Daoy (cell line): ENCODE results near the gene PDE4D. TPM values are rescaled to one million over a fixed set of nuclear protein-coding genes. Genes with fewer than 3 reads are reported as not detected.
"Not testable (repeated sequence)": the region's sequence is repeated elsewhere in the genome, so short reads cannot be mapped to it uniquely, and the experiment has no call there.

Experiments
- DNase-seq: peaks from one replicate; pipeline ENCODE4 v3.0.0-alpha.2; 2015; ENCODE audit warnings: low read depth
- total RNA-seq: library from RNA; depleted of rRNA; stranded (reverse); fragments of >200 nt; shearing (Covaris generic); gene quantifications from 2 replicates; pipeline ENCODE4 v1.2.3, GENCODE V29; 2014

Gene PDE4D
- total RNA-seq, 1 experiment from 2014 or later, result 23.1 TPM

GRCh38 chr5:58972301-58972700, 921.2 kb downstream of the PDE4D start:
- DNase-seq, result peak; percentile 26

GRCh38 chr5:58970766-58971165, 922.8 kb downstream of the PDE4D start:
- no peak for DNase-seq

GRCh38 chr5:58969795-58970194, 923.7 kb downstream of the PDE4D start:
- no peak for DNase-seq

- DNase-seq, result no peak
Observed at GRCh38 chr5:58969253-58969652, 924.3 kb downstream of the PDE4D start.

- no peak for DNase-seq
Observed at GRCh38 chr5:58968350-58968749, 925.2 kb downstream of the PDE4D start.

GRCh38 chr5:58967597-58968281, 925.8 kb downstream of the PDE4D start:
- DNase-seq, result no peak

GRCh38 chr5:58965677-58966414, 927.7 kb downstream of the PDE4D start:
- no peak for DNase-seq

- no peak for DNase-seq
Observed at GRCh38 chr5:58963821-58964220, 929.7 kb downstream of the PDE4D start.

- no peak for DNase-seq
Observed at GRCh38 chr5:58963361-58963760, 930.2 kb downstream of the PDE4D start.

GRCh38 chr5:58961631-58962280, 931.8 kb downstream of the PDE4D start:
- DNase-seq, result no peak

GRCh38 chr5:58958701-58959100, 934.8 kb downstream of the PDE4D start:
- DNase-seq, result no peak

GRCh38 chr5:58953218-58953617, 940.3 kb downstream of the PDE4D start:
- not testable (repeated sequence) for DNase-seq

GRCh38 chr5:58950224-58950623, 943.3 kb downstream of the PDE4D start:
- DNase-seq, result no peak

- DNase-seq, result no peak
Observed at GRCh38 chr5:58946230-58946629, 947.3 kb downstream of the PDE4D start.

GRCh38 chr5:58944221-58944620, 949.3 kb downstream of the PDE4D start:
- no peak for DNase-seq

- peak; percentile 47 for DNase-seq
Observed at GRCh38 chr5:58940446-58940845, 953.1 kb downstream of the PDE4D start.

GRCh38 chr5:58939664-58940063, 953.9 kb downstream of the PDE4D start:
- DNase-seq, result no peak

- no peak for DNase-seq
Observed at GRCh38 chr5:58938563-58939424, 954.7 kb downstream of the PDE4D start.

- DNase-seq, result no peak
Observed at GRCh38 chr5:58937031-58937681, 956.4 kb downstream of the PDE4D start.

GRCh38 chr5:58934629-58935097, 958.9 kb downstream of the PDE4D start:
- no peak for DNase-seq
